COLO829 (cell line): ENCODE measurements around the gene EPHB3.
A peak's percentile ranks its signal among the peaks of the same experiment; 100 is the strongest.

ENCODE experiments used
- DNase-seq: peaks from one replicate; pipeline ENCODE4 v3.0.0; 2012; ENCODE audit warnings: low spot score

The EPHB3 gene

GRCh38 chr3:184564685-184565385 lies 3.2 kb downstream of the EPHB3 start:
- DNase-seq, result no peak

GRCh38 chr3:184565421-184566211 lies 4.0 kb downstream of the EPHB3 start:
- no peak for DNase-seq

GRCh38 chr3:184566441-184567414 lies 5.1 kb downstream of the EPHB3 start:
- no peak for DNase-seq

DNA sequence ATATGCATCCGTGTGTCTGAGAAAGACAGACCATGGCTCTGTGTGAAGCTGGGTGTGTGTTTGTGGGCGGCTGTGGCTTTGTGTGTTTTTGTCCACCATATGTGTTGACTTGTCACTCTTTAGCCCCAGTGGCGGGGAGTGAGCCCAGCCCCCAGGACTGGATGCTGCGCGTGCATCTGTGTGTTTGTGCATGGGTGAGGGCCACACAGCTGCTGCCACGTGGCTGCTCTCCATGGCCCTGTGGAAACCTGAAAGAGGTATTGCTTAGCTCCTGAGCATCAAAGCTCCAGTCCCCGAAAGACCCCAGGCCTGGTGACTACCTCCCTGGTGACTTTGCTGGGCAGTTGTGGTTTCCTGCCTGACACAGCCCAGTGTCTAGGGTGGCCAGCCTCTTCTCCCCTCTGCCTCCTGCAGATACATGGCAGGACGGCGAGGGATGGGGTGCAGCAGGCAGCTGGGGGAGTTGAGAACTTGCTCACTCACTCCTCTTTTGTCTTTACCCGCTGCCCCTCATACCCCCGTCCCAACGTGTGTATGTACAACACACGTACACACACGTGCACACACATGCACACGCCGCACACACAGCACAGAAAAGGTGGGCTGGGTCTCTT lies 6.5 kb downstream of the EPHB3 start:
- DNase-seq, result no peak

GRCh38 chr3:184568560-184568923 lies 7.0 kb downstream of the EPHB3 start:
- no peak for DNase-seq

DNA sequence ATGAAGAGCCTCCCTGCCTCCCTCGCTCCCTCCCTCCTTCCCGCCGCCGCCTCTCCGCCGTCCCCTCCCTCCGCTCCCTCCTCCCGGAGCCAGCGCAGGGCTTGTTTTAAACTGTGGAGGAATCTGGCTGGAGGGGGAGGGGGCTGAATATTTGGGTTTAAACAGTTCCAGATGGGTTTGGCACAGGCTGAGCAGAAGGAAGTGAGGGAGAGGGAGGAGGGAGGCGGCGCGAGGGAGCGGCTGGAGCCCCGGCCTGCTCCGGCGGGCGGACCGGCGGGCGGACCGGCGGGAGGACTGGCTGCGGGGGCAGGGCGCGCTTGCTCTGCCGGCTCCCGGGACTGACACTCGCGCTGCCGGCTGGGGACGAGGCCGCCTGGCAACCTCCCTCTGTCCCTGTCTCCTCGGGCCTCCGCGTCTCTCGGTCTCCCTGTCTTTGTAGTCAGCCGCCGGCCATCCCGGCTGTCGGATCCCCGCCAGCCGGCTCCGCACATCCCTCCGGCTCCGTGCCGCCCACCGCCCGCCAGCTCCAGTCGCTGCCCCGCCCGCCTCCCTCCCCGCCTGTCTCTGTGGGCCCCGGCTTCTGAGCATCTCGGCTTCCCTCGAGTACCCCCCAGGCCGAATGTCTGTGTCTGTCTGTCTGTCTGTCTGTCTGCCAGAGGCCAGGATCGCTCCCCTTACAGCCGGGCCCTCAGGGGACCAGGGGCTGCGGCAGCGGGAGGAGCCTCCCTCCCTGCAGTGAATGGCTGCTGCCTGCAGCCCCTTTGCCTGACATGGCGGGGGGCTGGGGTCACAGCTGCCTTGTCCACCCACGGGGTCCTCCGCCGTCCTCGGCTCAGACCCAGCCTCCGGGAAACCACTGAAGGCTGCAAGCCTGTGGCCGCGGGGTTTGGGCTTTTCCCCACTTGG lies 7.6 kb downstream of the EPHB3 start:
- DNase-seq, result peak; percentile 51

DNA sequence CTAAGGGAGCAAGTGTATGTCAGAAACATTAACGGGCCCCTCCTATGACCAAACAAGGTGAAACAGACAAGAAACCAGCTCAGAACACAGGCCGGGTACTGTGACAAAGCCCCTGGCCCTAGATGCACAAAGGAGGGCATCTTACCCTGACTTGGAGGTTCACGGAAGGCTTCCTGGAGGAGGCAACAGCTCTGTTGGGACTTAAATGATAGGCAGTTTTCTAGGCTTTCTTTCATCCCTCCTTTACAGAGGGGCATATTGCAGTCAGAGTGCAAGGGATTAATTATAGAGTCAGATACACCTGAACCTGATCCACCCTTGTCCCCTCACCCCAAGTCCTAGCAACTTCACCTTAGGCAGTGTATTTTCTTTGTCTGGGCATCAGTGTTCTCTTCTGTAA lies 8.4 kb downstream of the EPHB3 start:
- no peak for DNase-seq

DNA sequence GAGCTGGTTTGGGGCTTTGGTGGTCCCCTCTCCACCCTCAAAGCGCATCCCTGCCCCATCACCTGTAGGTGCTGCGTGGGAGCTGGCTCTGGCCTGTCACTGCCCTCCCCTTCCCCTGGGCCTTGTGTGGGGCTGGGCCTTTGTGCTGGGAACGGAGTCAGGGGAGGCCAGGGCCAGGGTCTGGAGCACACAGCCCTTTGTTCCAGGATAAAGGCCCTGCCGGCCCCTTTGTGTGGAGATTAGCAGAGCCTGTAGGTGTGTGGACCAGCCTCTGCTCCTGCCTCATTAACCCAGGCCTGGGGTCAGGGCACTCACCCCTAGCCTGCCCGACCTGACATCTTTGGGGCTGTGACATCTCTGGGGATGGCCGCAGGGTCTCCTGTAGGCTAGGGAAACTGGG lies 8.9 kb downstream of the EPHB3 start:
- DNase-seq, result no peak

DNA sequence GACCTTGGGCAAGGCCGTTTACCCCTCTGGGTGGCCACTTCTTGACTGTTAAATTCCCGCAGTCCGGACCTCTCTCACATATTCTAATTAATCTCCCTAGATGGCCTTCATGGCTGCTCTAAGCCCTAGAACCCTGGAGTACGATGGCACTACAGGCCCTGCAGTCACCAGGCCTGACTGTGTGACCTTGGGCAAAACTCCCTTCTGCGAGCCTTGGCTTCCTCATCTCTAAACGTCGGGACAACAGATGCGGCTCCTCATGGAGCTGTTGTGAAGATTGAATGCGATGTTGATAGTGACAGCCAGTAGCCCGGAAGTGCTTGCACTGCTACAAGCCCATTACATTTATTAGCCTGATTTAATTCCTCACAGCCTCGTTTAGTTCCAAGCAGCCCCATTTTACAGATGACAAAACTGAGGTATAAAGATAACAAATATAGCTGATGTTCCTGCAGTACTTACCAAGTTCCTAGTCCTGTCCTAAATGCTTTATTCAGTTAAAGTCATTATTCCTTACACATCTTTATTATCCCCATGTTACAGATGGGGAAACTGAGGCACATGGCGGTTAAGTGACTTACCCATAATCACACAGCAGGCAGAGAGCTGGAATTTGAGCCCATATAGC lies 10.3 kb downstream of the EPHB3 start:
- no peak for DNase-seq

DNA sequence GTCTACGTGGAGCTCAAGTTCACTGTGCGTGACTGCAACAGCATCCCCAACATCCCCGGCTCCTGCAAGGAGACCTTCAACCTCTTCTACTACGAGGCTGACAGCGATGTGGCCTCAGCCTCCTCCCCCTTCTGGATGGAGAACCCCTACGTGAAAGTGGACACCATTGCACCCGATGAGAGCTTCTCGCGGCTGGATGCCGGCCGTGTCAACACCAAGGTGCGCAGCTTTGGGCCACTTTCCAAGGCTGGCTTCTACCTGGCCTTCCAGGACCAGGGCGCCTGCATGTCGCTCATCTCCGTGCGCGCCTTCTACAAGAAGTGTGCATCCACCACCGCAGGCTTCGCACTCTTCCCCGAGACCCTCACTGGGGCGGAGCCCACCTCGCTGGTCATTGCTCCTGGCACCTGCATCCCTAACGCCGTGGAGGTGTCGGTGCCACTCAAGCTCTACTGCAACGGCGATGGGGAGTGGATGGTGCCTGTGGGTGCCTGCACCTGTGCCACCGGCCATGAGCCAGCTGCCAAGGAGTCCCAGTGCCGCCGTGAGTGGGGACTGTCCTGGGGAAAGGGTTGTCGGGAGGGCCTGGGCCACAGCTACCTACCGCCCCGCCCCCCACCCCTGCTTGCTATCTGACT lies 11.2 kb downstream of the EPHB3 start:
- no peak for DNase-seq

GRCh38 chr3:184574515-184575417 lies 13.2 kb downstream of the EPHB3 start:
- DNase-seq, result no peak

GRCh38 chr3:184575701-184576100 lies 14.1 kb downstream of the EPHB3 start:
- no peak for DNase-seq

- DNase-seq, result no peak
These were observed 15.1 kb downstream of the EPHB3 start for GRCh38 chr3:184576457-184577240.

DNA sequence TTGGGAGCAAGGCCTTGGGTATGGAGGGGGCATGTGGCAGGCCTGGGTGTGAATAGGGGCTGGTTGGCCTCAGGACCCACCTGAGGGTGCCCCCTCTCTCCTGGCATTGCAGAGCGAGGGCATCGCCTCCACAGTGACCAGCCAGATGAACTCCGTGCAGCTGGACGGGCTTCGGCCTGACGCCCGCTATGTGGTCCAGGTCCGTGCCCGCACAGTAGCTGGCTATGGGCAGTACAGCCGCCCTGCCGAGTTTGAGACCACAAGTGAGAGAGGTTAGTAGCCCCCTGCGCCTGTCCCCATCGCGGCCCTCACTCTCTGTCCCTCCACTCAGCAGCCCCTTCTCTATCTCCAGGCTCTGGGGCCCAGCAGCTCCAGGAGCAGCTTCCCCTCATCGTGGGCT lies 16.0 kb downstream of the EPHB3 start:
- no peak for DNase-seq

- DNase-seq, result no peak
These were observed 16.6 kb downstream of the EPHB3 start for GRCh38 chr3:184578218-184578617.

- DNase-seq, result peak; percentile 78
These were observed 17.2 kb downstream of the EPHB3 start for GRCh38 chr3:184578822-184579221.

- DNase-seq, result no peak
These were observed 17.9 kb downstream of the EPHB3 start for GRCh38 chr3:184579513-184579912.

GRCh38 chr3:184580376-184580775 lies 18.8 kb downstream of the EPHB3 start:
- DNase-seq, result no peak
